HG02840 (cell line): ENCODE results near the gene TIMM44.

Source experiments
- ATAC-seq: cut with Tn5 transposase; IDR thresholded peaks from one replicate; pipeline ENCODE4 v1.9.1; 2021; ENCODE audit warnings: mild to moderate bottlenecking, moderate library complexity, moderate number of reproducible peaks; ENCODE audit not compliant: unreplicated experiment, low FRiP score

The TIMM44 gene

GRCh38 chr19:7943444-7944176, at the start of gene TIMM44:
Gene TIMM44, minus strand, starts transcription at chr19:7943666. Its CDS starts 15 bp downstream, at chr19:7943651.
- ATAC-seq: peak; percentile 93

DNA sequence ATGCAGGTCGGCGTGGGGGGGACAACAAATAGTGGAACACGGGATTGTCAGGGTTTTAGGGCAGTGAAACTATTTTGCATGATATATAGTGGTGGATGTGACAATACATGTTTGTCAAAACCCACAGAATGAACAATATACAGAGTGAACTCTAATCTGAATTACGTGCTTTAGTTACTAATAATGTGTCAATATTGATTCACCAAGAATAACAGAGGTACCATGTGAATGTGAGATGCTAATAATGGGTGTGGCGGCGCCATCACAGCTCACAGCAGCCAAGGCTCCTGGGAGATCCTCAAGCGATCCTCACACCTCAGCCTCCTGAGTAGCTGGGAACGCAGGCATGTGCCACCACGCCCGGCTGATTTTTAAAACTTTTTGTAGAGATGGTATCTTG, 49.1 kb upstream of the TIMM44 start:
- no peak for ATAC-seq

- ATAC-seq: no peak
Measured at GRCh38 chr19:7989071-7989575, 45.7 kb upstream of the TIMM44 start.

DNA sequence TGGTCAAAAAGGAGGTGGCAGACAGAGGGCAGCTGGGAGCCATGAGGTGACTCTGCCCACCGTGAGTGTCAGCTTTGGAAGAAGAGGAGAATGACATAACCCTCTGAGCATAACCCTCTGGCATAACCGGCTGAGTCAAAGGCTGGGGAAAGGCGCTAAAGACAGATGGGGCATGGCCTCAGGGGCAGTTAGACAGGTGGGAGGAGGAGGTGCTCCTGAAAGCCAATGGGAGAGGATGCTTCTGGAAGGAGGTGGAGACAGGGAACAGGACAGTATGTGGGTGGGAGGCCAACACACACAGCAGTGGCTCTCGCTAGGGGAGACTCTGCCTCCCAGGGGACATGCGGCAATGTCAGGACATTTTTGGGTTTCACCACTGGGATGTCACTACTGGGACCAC, 44.8 kb upstream of the TIMM44 start:
- no peak for ATAC-seq

DNA sequence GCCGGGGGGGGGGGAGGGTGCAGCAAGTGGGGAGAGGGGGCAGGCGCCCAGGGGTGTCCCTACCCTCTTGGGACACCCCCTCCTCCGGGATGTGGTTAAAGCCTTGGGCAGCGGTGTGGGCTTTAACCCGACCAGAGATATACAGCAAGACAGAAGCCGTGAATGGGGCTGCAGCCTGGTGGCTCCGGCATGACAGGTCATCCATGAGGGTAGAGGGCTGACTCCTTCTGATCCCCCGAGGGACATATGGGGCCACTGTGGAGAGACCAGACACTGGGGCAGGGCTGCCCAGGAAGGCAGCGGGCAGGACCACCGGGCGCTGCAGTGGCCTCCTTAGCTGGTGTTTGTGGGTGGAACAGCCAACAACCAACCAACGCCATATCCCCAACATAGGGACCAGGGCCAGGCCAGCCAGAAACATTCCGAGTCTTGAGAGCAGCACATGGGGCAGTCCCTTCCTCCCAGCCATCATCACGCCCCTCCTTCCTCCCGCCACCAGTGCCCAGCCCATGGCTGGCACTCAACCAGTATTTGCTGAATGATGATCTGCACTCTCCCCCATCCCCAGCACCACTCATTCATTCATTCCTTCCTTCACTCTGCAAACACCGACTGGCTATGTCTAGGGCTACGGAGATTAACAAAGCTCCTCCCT, 43.8 kb upstream of the TIMM44 start:
- no peak for ATAC-seq

DNA sequence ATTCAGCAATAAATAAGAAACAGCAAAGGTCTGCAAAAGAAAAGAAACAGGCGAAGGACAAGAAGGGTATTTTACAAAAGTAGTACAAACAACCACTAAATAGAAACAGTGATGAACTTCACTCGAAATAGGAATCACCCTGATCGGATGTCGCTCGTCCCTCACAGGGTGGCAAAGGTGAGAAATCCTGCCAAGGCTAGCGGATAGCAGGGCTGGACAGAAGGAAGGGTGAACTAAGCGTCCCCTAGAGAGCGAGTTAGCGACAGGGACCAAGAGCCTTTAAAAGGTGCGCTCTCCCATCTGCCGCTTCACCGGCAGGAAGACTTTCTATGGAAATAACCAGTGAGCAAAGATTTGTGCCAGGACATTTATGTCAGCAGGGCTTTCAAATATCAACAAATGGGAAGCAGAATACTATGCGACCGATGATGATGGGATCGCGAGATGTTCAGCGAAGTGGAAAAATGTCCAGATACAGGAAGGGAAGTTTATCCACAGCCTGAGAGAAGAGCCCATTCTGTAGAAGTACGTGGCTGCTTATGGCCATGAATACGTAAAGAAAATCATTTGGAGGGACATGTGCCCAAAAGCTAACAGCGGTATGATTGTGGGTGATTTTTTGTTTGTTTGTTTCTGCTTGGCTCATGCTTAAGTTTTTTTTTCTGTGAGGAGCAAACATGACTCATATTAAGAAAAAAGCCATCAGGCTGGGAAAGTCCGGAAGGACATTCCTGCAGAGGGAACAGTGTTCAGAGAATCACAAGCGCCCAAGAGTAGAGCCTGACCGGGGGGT, 43.1 kb upstream of the TIMM44 start:
- ATAC-seq: no peak

GRCh38 chr19:7985481-7985911, 42.0 kb upstream of the TIMM44 start:
- no peak for ATAC-seq

- ATAC-seq: no peak
Measured at GRCh38 chr19:7983995-7984837, 40.8 kb upstream of the TIMM44 start.

DNA sequence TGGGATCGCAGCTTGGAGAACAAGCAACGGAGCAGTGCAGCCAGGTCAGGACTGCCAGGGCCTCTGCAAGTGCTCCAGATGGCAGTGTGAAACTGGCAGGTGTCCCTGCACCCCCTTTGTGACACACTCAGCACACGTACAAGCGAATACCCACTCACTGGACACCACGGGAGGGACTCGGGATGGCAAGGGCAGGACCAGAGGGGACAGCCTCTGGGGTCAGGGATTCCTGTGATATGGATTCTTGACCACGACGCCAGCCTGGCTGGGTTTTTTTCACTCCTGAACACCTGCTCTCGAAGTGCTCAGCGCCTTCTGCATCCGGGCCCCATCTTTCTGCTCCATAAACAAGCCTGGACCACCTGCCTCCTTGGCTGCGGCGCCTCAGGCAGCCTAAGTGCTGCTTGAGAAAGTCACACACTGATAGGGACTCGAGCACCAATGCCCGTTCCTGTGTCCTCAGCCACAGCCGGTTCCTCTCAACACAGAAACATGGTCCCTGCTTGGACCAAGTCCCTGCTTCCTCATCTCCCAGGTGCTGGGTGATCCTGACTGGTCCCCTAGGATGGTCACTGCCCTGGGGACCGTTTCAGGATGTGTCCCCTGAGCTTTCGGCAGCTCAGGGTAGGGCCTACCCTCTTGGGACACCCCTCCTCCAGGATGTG, 40.0 kb upstream of the TIMM44 start:
- ATAC-seq: no peak

DNA sequence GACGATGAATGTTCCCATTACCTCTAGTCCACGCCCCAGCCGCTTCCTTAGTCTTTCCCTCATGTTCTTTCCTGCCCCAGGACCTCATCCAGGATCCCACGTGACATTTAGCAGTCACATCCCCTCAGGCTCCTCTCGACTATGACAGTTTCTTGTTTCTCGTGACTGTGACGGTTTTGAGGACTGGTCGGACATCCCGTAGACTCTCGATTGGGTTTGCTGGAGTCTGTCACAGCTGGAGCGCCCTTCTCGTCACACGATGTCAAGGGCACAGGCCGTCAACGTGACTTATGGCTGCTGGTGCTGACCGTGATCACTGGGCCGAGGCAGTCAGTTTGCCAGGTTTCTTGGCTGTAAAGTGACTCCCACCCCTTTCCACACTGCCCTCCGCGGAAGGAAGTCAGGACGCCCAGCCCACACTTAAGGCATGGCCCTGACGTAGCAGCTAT, 39.2 kb upstream of the TIMM44 start:
- ATAC-seq: no peak

DNA sequence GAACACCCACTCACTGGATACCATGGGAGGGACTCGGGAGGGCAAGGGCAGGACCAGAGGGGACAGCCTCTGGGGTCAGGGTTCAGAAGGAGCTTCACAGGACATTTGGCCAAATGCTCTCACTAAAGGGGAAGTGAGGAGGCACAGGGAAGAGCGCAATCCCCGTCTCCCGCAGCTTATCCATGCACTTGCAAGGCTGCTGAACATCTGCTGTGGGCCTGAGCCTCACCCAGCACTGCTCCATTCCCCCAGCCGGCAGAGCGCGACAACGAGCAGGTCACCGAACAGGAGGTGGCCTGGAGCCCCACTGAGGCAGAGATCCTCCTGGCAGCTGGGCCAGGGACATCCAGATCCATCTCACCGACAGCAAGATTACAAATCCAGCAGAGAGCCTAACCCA, 38.6 kb upstream of the TIMM44 start:
- ATAC-seq: no peak

GRCh38 chr19:7981661-7982060, 38.2 kb upstream of the TIMM44 start:
- ATAC-seq: no peak

DNA sequence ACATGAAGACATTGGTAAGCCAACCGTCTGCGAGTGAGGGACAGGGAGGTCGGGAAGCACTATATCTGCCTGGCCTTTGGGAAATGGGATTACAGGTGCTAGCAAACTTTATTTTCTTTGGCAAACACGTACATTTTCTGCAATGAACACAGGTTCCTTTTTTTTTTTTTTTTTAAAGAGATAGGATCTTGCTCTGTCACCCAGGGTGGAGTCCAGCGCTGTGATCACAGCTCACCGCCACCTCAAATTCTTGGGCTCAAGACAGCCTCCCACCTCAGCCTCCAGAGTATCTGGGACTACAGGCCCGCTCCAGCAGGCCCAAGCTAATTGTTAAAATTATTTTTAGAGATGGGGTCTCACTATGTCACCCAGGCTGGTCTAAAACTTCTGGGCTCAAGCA, 37.7 kb upstream of the TIMM44 start:
- ATAC-seq: no peak

- no peak for ATAC-seq
Measured at GRCh38 chr19:7980635-7981121, 37.2 kb upstream of the TIMM44 start.

GRCh38 chr19:7980168-7980567, 36.7 kb upstream of the TIMM44 start:
- no peak for ATAC-seq

DNA sequence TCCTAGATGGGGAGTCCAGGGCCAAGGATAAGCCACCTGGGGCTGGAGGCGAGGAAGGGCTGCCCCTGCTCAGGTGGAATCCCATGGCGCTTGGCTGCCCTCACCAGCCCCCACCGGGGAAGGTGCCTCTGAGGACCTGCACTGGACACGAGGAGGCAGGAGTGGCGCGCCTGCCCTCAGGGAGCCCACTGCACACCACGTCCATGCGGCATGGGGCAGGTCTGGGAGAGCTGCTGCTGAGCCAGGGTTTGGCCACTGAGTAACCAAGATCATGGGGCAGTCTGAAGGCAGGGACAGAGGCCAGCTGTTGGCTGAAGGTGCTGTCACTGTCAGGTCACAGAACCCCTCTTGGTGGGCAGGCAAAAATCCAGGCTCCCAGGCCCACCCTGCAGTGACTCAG, 36.1 kb upstream of the TIMM44 start:
- no peak for ATAC-seq

DNA sequence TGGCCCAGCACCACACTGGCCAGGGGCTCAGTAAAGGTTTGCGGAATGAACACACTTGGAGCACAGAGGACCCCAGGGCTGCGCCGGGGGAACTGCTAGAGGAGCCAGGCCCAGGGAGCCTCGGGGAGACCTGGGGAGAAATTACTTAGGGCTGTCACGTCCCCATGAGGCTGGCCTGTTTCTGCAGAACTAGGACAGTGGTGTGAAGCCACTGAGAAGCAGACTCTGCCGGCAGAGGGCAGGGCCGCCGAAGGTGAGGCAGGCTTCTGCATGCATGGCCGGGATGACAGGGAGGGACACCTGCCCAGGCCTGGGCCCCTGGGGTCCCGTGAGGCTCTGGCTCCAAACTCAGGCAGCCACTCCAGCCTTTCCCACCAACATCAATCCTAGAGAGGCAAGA, 35.5 kb upstream of the TIMM44 start:
- no peak for ATAC-seq

DNA sequence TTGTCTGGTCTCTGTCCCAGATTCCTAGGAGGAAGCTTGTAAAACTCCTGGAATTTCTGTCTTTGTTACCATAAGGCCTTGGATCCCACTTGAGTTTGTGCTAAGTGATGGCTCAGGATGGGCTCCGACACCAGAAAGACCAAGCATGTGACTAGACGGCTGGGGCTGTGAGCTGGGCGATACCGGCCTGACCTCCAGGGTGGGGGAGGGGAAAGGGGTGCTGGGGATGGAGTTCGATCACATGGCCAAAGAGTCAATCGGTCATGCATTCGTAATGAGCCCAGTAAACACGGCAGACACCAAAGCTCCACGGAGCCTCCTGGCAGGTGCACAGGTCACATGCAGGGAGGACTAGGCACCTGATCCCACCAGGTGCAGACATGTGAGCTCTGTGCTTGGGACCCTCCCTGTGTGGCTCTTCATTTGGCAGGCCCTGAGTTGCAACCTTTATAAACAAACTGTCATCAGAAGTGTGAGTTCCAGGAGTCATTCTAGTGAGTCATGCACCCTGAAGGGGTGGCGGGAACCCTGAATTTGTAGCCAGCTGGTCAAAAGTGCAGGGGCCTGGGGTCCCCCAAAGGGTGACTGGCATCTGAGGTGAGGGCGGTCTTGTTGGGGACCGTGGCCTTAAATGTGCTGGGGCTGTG, 34.8 kb upstream of the TIMM44 start:
- ATAC-seq: no peak

- ATAC-seq: no peak
Measured at GRCh38 chr19:7977723-7978040, 34.2 kb upstream of the TIMM44 start.
